K562 (cell line): ENCODE data around the gene GABARAPL1. TPM values are rescaled to one million over a fixed set of nuclear protein-coding genes. Genes with fewer than 3 reads are reported as not detected.

ENCODE experiments used
- ATAC-seq: fragments of 200-7000 bp; cut with Tn5 transposase; 3 replicates; pipeline ENCODE4 v1.9.1; 2020; ENCODE audit warnings: moderate library complexity
- BruUV-seq: library from RNA; stranded (reverse); fragments of 400-500 nt; replicated peaks from 2 replicates; lab custom pipeline; 2021; lab: Mats Ljungman, UMichigan
- CTCF ChIA-PET: fragments of 300-600 bp; formaldehyde crosslinking; extraction: SDS; loops from one replicate; lab custom pipeline; 2021; ENCODE audit warnings: low intra/inter-chr PET ratio; lab: Yijun Ruan, JAX
- POLR2A ChIA-PET: fragments of 300-600, 350-650 bp; sonication (Branson Sonifier 250); formaldehyde crosslinking; extraction: SDS; loops from one replicate; lab custom pipeline; 2021; ENCODE audit warnings: antibody characterized with exemption, inconsistent platforms; lab: Yijun Ruan, JAX
- DNase-seq, 4 experiments: peaks; one replicate each; pipeline versions ENCODE4 v3.0.0 to v3.0.0-alpha.2; 2011 to 2018; ENCODE audit warnings: low spot score in 3 of 4, mixed read lengths in 3 of 4; ENCODE audit errors: extremely low read depth in 1 of 4
- FAIRE-seq: peaks from 2 replicates; lab custom pipeline; 2011; peaks lifted over from hg19 to GRCh38; lab: Jason Lieb, UNC
- H2AFZ ChIP-seq: 2 replicates; pipeline ENCODE4 v1.6.0; 2011; ENCODE audit warnings: low read depth, low read length, control low read depth, inconsistent platforms
- H3K27ac ChIP-seq: fragments of 200-600 bp; 3 replicates; pipeline ENCODE4 v1.8.0; 2011; ENCODE audit warnings: low read depth, mild to moderate bottlenecking, control low read depth, inconsistent platforms, low read length, moderate library complexity, mixed read lengths; ENCODE audit errors: extremely low read depth
- H3K27me3 ChIP-seq, 2 experiments: fragments of 300-600 bp in 1 of 2; 2 replicates in 1 of 2; 3 replicates in 1 of 2; pipeline versions ENCODE4 v1.6.0 to v1.8.0; 2011; ENCODE audit warnings: inconsistent platforms in 2 of 2, low read length in 2 of 2, mild to moderate bottlenecking in 1 of 2, mixed read lengths in 1 of 2, moderate library complexity in 1 of 2; ENCODE audit not compliant: control insufficient read depth in 2 of 2, insufficient read depth in 2 of 2
- H3K36me3 ChIP-seq: fragments of 300-600 bp; 3 replicates; pipeline ENCODE4 v1.8.0; 2011; ENCODE audit warnings: mild to moderate bottlenecking, low read length, inconsistent platforms; ENCODE audit not compliant: control insufficient read depth, insufficient read depth
- H3K4me1 ChIP-seq, 2 experiments: fragments of 200-600 bp in 1 of 2; replicated peaks in 1 of 2; 2 replicates in 1 of 2; 3 replicates in 1 of 2; pipeline versions ENCODE4 v1.5.1 to v1.8.0; 2011; ENCODE audit warnings: inconsistent platforms in 2 of 2, low read length in 2 of 2, mild to moderate bottlenecking in 1 of 2, mixed read lengths in 1 of 2, moderate library complexity in 1 of 2; ENCODE audit not compliant: control insufficient read depth in 2 of 2, insufficient read depth in 2 of 2
- H3K4me2 ChIP-seq: 2 replicates; pipeline ENCODE4 v1.6.1; 2011; ENCODE audit warnings: low read length, control low read depth, inconsistent platforms, mixed read lengths; ENCODE audit not compliant: insufficient read depth
- H3K4me3 ChIP-seq: fragments of 200-600 bp; sonication (generic), shearing (Covaris generic); 2 replicates; pipeline ENCODE4 v1.5.1; 2016; ENCODE audit warnings: control low read depth, inconsistent platforms
- H3K79me2 ChIP-seq: fragments of 200-600 bp; 3 replicates; pipeline ENCODE4 v1.8.0; 2011; ENCODE audit warnings: low read length, inconsistent platforms; ENCODE audit not compliant: control insufficient read depth, insufficient read depth
- H3K9ac ChIP-seq, 2 experiments: 2 replicates each; pipeline versions ENCODE4 v1.6.0 to v1.6.1; 2011; ENCODE audit warnings: low read depth in 2 of 2, low read length in 2 of 2, control low read depth in 1 of 2, inconsistent platforms in 1 of 2, mild to moderate bottlenecking in 1 of 2, mixed read lengths in 1 of 2; ENCODE audit not compliant: insufficient read depth in 1 of 2
- H3K9me1 ChIP-seq: one replicate; pipeline ENCODE4 v1.6.0; 2011; ENCODE audit warnings: inconsistent platforms, mild to moderate bottlenecking, low read length, moderate library complexity; ENCODE audit not compliant: control insufficient read depth, insufficient read depth
- H3K9me3 ChIP-seq: replicated peaks from 2 replicates; pipeline ENCODE4 v1.5.1; 2011; ENCODE audit warnings: low read depth, low read length, inconsistent platforms; ENCODE audit not compliant: control insufficient read depth, insufficient read depth
- H4K20me1 ChIP-seq: replicated peaks from 2 replicates; pipeline ENCODE4 v1.6.1; 2011; ENCODE audit warnings: low read length, inconsistent platforms, mixed read lengths; ENCODE audit not compliant: control insufficient read depth, insufficient read depth
- CHAMP1 ChIP-seq: fragments of 450-650 bp; IDR thresholded peaks from 2 replicates; pipeline ENCODE4 v1.6.1; 2016; ENCODE audit warnings: mild to moderate bottlenecking
- ELF1 ChIP-seq: fragments of 200-800 bp; sonication (Bioruptor generic); IDR thresholded peaks from 2 replicates; pipeline ENCODE4 v1.6.1; 2016; ENCODE audit warnings: missing genetic modification characterization, missing compliant biosample characterization
- ETS2 ChIP-seq: IDR thresholded peaks from 2 replicates; pipeline ENCODE4 v1.6.1; 2016; ENCODE audit warnings: borderline replicate concordance, missing genetic modification characterization, mild to moderate bottlenecking, moderate library complexity, missing compliant biosample characterization; ENCODE audit not compliant: poor library complexity, severe bottlenecking
- FOXA3 ChIP-seq, 2 experiments: fragments of 450-650 bp in 1 of 2; sonication (generic) in 1 of 2; formaldehyde crosslinking; IDR thresholded peaks in 1 of 2; conservative IDR thresholded peaks in 1 of 2; 2 replicates each; pipeline versions ENCODE4 v1.4.0 to v1.8.0; 2020 to 2022; ENCODE audit warnings: mild to moderate bottlenecking in 2 of 2, missing genetic modification reagents in 1 of 2
- RBFOX2 ChIP-seq: fragments of 200-400 bp; formaldehyde crosslinking; IDR thresholded peaks from 2 replicates; pipeline ENCODE4 v1.6.1; 2017; ENCODE audit warnings: low read depth, mild to moderate bottlenecking, low read length, moderate library complexity
- RUNX1 ChIP-seq: sonication (generic); IDR thresholded peaks from 2 replicates; pipeline ENCODE4 v1.6.1; 2016; ENCODE audit warnings: antibody characterized with exemption, low read depth
- TCF7 ChIP-seq: sonication (generic); IDR thresholded peaks from 2 replicates; pipeline ENCODE4 v1.6.1; 2016; ENCODE audit warnings: antibody characterized with exemption, borderline replicate concordance
- TEAD4 ChIP-seq, 2 experiments: sonication (generic) in 1 of 2; formaldehyde crosslinking in 1 of 2; IDR thresholded peaks; 2 replicates each; pipeline versions ENCODE4 v1.6.1 to v1.8.0; 2012 to 2022; ENCODE audit warnings: borderline replicate concordance in 1 of 2, inconsistent platforms in 1 of 2, low read length in 1 of 2, mild to moderate bottlenecking in 1 of 2, missing genetic modification reagents in 1 of 2
- ZBTB12 ChIP-seq: fragments of 250-450 bp; sonication (Bioruptor Pico); IDR thresholded peaks from 2 replicates; pipeline ENCODE4 v1.4.0; 2020
- ZEB2 ChIP-seq: fragments of 450-650 bp; IDR thresholded peaks from 2 replicates; pipeline ENCODE4 v1.6.1; 2016
- WGBS: fragments of 100-300 bp; shearing (Covaris generic); methylation state at CpG from one replicate; pipeline ENCODE4 v1.1.6; 2016; ENCODE audit warnings: low coverage, mixed read lengths; ENCODE audit not compliant: insufficient coverage; ENCODE audit errors: missing lambda C conversion rate; 5-methylcytosine and 5-hydroxymethylcytosine counted together
- in situ Hi-C: fragments of 300-500 bp; cut with MboI; formaldehyde crosslinking; loops from 4 replicates; pipeline ENCODE4 v1.15.0; 2018; ENCODE audit warnings: inconsistent platforms, mixed read lengths
- intact Hi-C: fragments of 100-400 bp; cut with micrococcal nuclease; formaldehyde crosslinking; loops from 2 replicates; pipeline ENCODE4 v1.14.2; 2022
- polyA plus RNA-seq, 8 experiments: library from polyadenylated mRNA; depleted of rRNA in 4 of 8; stranded (reverse) in 5 of 8; unstranded in 3 of 8; fragments of >200 nt; fragmentation: Nextera tagmentation in 2 of 8; fragmentation: Illumina TruSeq in 1 of 8; extraction: Ambion mirVana in 2 of 8; extraction: Trizol in 1 of 8; gene quantifications; 2 replicates each; pipeline versions ENCODE4 v1.2.1 to v1.2.3, GENCODE V29; 2011 to 2014; ENCODE audit warnings: inconsistent platforms in 1 of 8, missing spikeins in 1 of 8
- total RNA-seq, 7 experiments: library from RNA; depleted of rRNA in 6 of 7; stranded (reverse); fragments of >200 nt in 6 of 7; fragmentation: Illumina TruSeq in 2 of 7; extraction: Trizol in 2 of 7; gene quantifications; 2 replicates each; pipeline versions ENCODE4 v1.2.1 to v1.2.3, GENCODE V29; 2011 to 2021; ENCODE audit warnings: low replicate concordance in 1 of 7

GABARAPL1 gene
- total and polyA plus RNA-seq, 9 of the 15 experiments (the other 6 are each of a cell fraction or from before 2014, with no cell fraction given), result 2.3 to 15.9 (median 11.3) TPM

GRCh38 chr12:10194160-10194670, 18.5 kb upstream of the GABARAPL1 start:
- ATAC-seq (no peak), DNase-seq (no peak), FAIRE-seq (no peak)
- H3K79me2 ChIP-seq, result no peaks in the 10 kb centered on the region
- no peaks in the 10 kb centered on the region for H3K36me3 ChIP-seq
- no peak for TF ChIP-seq RBFOX2
- TF ChIP-seq ETS2, result no peak
- TF ChIP-seq RUNX1, result no peak
- no peak for TF ChIP-seq ELF1 (tag)
- TF ChIP-seq ZEB2, result no peak
- no peak for TF ChIP-seq CHAMP1
- TF ChIP-seq FOXA3 (CRISPR knock-in tag; conservative IDR thresholded peaks at IDR 0.05 in 1 of 2, IDR thresholded peaks at IDR 0.05 in 1 of 2), result no peak
- TF ChIP-seq TCF7, result no peak
- TF ChIP-seq TEAD4 (IDR thresholded peaks at IDR 0.05; ENCODE audit: low read length), result no peak
- no peak for TF ChIP-seq TEAD4 (CRISPR knock-in tag; IDR thresholded peaks at IDR 0.05; ENCODE audit: borderline replicate concordance)
- no peak for TF ChIP-seq ZBTB12 (CRISPR knock-in tag)
- H3K9ac ChIP-seq, result no peak overlapping the region
- BruUV-seq, result no TSS peak
- H3K9me3 ChIP-seq, result no peaks in the 10 kb centered on the region
- CTCF ChIA-PET, result no interaction called here
- WGBS, result 0% methylated on average over 3 of the region's 3 CpGs
- intact Hi-C loops, result no loop called here
- POLR2A ChIA-PET, result interaction anchor here (0.6 to 1.1 kb wide), 2 partner anchors 11 to 19 kb away, joined by 3 read pairs; partner anchors contain the start of gene GABARAPL1
- no peak overlapping the region for H2AFZ ChIP-seq
- H3K4me3 ChIP-seq, result no peak overlapping the region
- H4K20me1 ChIP-seq, result 0 out of 2 replicates have a peak, but pooled peaks cover 3% of the 10 kb centered on the region
- peaks cover 3 to 12% of the 10 kb centered on the region in 2 experiments for H3K27me3 ChIP-seq
- no peak overlapping the region for H3K4me2 ChIP-seq
- in situ Hi-C loops, result no loop called here
- no peaks in the 10 kb centered on the region for H3K9me1 ChIP-seq
- no peaks in the 10 kb centered on the region for H3K4me1 ChIP-seq
- H3K27ac ChIP-seq, result no peak overlapping the region
